ENCODE measurements around the gene ATG9B.

- TF ChIP-seq EZH2 (IDR thresholded peaks at IDR 0.05; ENCODE audit: low read length, missing control alignments): no peak
- TF ChIP-seq, protein P1, sequence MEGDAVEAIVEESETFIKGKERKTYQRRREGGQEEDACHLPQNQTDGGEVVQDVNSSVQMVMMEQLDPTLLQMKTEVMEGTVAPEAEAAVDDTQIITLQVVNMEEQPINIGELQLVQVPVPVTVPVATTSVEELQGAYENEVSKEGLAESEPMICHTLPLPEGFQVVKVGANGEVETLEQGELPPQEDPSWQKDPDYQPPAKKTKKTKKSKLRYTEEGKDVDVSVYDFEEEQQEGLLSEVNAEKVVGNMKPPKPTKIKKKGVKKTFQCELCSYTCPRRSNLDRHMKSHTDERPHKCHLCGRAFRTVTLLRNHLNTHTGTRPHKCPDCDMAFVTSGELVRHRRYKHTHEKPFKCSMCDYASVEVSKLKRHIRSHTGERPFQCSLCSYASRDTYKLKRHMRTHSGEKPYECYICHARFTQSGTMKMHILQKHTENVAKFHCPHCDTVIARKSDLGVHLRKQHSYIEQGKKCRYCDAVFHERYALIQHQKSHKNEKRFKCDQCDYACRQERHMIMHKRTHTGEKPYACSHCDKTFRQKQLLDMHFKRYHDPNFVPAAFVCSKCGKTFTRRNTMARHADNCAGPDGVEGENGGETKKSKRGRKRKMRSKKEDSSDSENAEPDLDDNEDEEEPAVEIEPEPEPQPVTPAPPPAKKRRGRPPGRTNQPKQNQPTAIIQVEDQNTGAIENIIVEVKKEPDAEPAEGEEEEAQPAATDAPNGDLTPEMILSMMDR (conservative IDR thresholded peaks at IDR 0.05 in 1 of 2, IDR thresholded peaks at IDR 0.05 in 1 of 2; ENCODE audit: low read depth in 1 of 2, low read length in 2 of 2): no peak
Observed at GRCh38 chr7:151053096-151053495, 28.8 kb upstream of the ATG9B start.

Data from fibroblast of lung (primary cell).